GM18505 (cell line): Measurements from ENCODE around the gene APOL5.
"Not testable (repeated sequence)": the region's sequence is repeated elsewhere in the genome, so short reads cannot be mapped to it uniquely, and the experiment has no call there.

ENCODE experiments used
- ATAC-seq: cut with Tn5 transposase; IDR thresholded peaks from one replicate; pipeline ENCODE4 v1.9.1; 2021; ENCODE audit not compliant: unreplicated experiment
- POLR2A ChIP-seq: IDR thresholded peaks from 4 replicates; pipeline ENCODE4 v1.6.1; 2011; ENCODE audit warnings: borderline replicate concordance; ENCODE audit not compliant: insufficient read depth, insufficient read length; ENCODE audit errors: extremely low read depth

APOL5 gene

GRCh38 chr22:35717572-35717971, at the start of gene APOL5:
Gene APOL5 (plus strand): TSS chr22:35717872. CDS start chr22:35717872, 0 bp downstream.
- no peak for TF ChIP-seq POLR2A

GRCh38 chr22:35674335-35674734, 43.3 kb upstream of the APOL5 start:
- ATAC-seq = no peak
- no peak for TF ChIP-seq POLR2A

More at GRCh38 chr22:35717572-35717971, at the start of gene APOL5:
- no peak for ATAC-seq

- not testable (repeated sequence) for ATAC-seq
These were observed 41.6 kb upstream of the APOL5 start for GRCh38 chr22:35676065-35676464.

- no peak for TF ChIP-seq POLR2A
- ATAC-seq = no peak
These were observed 40.0 kb upstream of the APOL5 start for GRCh38 chr22:35677460-35678187.

- no peak for TF ChIP-seq POLR2A
- ATAC-seq = no peak
These were observed 38.8 kb upstream of the APOL5 start for GRCh38 chr22:35678836-35679235.

- not testable (repeated sequence) for ATAC-seq
These were observed 38.2 kb upstream of the APOL5 start for GRCh38 chr22:35679492-35679891.

GRCh38 chr22:35681454-35682052, 36.1 kb upstream of the APOL5 start:
- no peak for TF ChIP-seq POLR2A
- no peak for ATAC-seq

- TF ChIP-seq POLR2A = no peak
- ATAC-seq = no peak
These were observed 34.1 kb upstream of the APOL5 start for GRCh38 chr22:35683560-35683959.

- ATAC-seq = no peak
- TF ChIP-seq POLR2A = no peak
These were observed 33.4 kb upstream of the APOL5 start for GRCh38 chr22:35684270-35684700.

GRCh38 chr22:35684732-35685131, 32.9 kb upstream of the APOL5 start:
- ATAC-seq = no peak
- TF ChIP-seq POLR2A = no peak

- no peak for TF ChIP-seq POLR2A
- no peak for ATAC-seq
These were observed 31.9 kb upstream of the APOL5 start for GRCh38 chr22:35685731-35686130.

- TF ChIP-seq POLR2A = no peak
These were observed 31.4 kb upstream of the APOL5 start for GRCh38 chr22:35686298-35686697.

GRCh38 chr22:35687461-35687860, 30.2 kb upstream of the APOL5 start:
- ATAC-seq = no peak
- no peak for TF ChIP-seq POLR2A

More at GRCh38 chr22:35686298-35686697, 31.4 kb upstream of the APOL5 start:
- ATAC-seq = no peak

- TF ChIP-seq POLR2A = no peak
These were observed 28.6 kb upstream of the APOL5 start for GRCh38 chr22:35688913-35689675.

More at GRCh38 chr22:35688913-35689675, 28.6 kb upstream of the APOL5 start:
- ATAC-seq = no peak
